A673 (cell line): Measurements from ENCODE around the gene INPP4A.

ENCODE experiments used
- EZH2 ChIP-seq: fragments of 200-600 bp; sonication (generic); IDR thresholded peaks from 2 replicates; pipeline ENCODE4 v1.6.1; 2017; ENCODE audit warnings: borderline replicate concordance, low read depth, mild to moderate bottlenecking, mixed read lengths, antibody characterized with exemption, low read length; ENCODE audit not compliant: poor library complexity, severe bottlenecking
- TF ChIP-seq, protein P1 (sequence below): fragments of 300-800, 200-600 bp; sonication (generic); conservative IDR thresholded peaks from 2 replicates; pipeline ENCODE4 v1.5.1; 2017; ENCODE audit warnings: low read depth, mild to moderate bottlenecking, antibody characterized with exemption, low read length, moderate library complexity, mixed read lengths

DNA sequence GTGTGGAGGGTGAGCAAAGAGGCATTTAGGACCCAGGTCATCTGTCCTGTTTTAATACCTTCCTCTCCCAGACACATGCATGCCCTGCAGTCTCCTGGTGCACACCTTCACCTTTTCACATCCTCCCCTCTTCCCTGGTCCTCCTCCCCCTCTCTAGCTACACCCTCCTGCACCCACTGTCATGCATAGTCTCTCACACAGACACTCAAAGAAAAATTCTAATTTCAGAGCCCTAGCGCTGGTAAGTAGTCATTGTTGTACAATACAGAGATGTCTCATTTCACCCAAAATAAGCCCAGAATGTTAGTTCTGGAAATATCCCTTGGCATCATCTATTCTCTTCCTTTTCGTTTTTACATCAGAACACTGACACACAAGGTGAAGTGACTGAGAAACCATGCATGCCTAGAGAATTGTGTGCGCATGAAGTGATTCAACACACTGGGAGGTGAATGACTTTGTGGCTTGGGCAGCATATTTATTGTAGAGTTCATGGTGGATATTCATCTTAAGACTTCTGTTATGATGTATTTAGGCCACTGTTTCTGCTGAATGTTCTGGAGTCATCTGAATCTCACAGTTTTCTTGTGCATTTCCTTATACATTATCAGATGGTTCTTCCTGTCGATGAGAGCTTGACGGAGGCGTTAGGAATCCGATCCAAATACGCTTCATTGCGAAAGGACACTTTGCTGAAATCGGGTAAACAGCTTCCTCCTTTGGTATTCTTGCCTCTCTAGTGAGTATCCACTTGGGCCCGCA lies 93.8 kb downstream of the INPP4A start:
- TF ChIP-seq, protein P1, sequence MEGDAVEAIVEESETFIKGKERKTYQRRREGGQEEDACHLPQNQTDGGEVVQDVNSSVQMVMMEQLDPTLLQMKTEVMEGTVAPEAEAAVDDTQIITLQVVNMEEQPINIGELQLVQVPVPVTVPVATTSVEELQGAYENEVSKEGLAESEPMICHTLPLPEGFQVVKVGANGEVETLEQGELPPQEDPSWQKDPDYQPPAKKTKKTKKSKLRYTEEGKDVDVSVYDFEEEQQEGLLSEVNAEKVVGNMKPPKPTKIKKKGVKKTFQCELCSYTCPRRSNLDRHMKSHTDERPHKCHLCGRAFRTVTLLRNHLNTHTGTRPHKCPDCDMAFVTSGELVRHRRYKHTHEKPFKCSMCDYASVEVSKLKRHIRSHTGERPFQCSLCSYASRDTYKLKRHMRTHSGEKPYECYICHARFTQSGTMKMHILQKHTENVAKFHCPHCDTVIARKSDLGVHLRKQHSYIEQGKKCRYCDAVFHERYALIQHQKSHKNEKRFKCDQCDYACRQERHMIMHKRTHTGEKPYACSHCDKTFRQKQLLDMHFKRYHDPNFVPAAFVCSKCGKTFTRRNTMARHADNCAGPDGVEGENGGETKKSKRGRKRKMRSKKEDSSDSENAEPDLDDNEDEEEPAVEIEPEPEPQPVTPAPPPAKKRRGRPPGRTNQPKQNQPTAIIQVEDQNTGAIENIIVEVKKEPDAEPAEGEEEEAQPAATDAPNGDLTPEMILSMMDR: no peak
- no peak for TF ChIP-seq EZH2
